Measurements from ENCODE around the gene CYP27C1. TPM values are rescaled to one million over a fixed set of nuclear protein-coding genes. Genes with fewer than 3 reads are reported as not detected.

The CYP27C1 gene
- total RNA-seq, 4 donors from 2014 or later = not detected

DNA sequence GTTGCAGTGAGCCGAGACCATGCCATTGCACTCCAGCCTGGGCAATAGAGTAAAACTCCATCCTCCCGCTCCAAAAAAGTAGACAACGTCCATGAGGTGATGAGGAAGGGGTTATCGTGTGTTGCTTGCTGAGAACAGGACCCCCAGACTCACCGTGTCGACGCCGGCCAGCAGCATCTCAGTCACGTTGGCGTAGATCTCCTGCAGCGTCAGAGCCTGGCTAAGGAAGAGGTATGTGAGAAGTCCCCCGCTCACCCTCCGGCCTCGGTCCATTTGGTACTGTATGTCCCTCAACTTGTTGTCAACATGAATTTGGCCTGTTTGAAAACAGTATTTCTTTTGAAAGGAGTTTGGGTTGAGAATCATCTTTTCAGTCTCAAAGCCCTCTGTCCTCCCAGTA, 20.9 kb downstream of the CYP27C1 start:
- Histone ChIP-seq H3K27ac (no peak overlapping the region), H3K36me3 (no peaks in the 10 kb centered on the region), H3K27me3 (no peaks in the 10 kb centered on the region), H3K9me3 (no peaks in the 10 kb centered on the region), H3K4me1 (peaks cover 6 to 9% of the 10 kb centered on the region in 2 donors), H3K4me3 (no peak overlapping the region)
- no peak for DNase-seq
- in situ Hi-C loops (cut with MboI; ENCODE audit: low sequenced_read_pairs in 4 of 4) (no loop called here), intact Hi-C loops (cut with DNase I; ENCODE audit: low total_unique reads) (loop anchor here (10.0 kb wide), 2 partner anchors 216 to 276 kb away; partner anchors contain the start of gene PROC)
- TF ChIP-seq, protein P1, sequence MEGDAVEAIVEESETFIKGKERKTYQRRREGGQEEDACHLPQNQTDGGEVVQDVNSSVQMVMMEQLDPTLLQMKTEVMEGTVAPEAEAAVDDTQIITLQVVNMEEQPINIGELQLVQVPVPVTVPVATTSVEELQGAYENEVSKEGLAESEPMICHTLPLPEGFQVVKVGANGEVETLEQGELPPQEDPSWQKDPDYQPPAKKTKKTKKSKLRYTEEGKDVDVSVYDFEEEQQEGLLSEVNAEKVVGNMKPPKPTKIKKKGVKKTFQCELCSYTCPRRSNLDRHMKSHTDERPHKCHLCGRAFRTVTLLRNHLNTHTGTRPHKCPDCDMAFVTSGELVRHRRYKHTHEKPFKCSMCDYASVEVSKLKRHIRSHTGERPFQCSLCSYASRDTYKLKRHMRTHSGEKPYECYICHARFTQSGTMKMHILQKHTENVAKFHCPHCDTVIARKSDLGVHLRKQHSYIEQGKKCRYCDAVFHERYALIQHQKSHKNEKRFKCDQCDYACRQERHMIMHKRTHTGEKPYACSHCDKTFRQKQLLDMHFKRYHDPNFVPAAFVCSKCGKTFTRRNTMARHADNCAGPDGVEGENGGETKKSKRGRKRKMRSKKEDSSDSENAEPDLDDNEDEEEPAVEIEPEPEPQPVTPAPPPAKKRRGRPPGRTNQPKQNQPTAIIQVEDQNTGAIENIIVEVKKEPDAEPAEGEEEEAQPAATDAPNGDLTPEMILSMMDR (IDR thresholded peaks at IDR 0.05 in 4 of 5, conservative IDR thresholded peaks at IDR 0.05 in 1 of 5) = no peak
- no peak for TF ChIP-seq POLR2A (IDR thresholded peaks at IDR 0.05)
- ATAC-seq = no peak

DNA sequence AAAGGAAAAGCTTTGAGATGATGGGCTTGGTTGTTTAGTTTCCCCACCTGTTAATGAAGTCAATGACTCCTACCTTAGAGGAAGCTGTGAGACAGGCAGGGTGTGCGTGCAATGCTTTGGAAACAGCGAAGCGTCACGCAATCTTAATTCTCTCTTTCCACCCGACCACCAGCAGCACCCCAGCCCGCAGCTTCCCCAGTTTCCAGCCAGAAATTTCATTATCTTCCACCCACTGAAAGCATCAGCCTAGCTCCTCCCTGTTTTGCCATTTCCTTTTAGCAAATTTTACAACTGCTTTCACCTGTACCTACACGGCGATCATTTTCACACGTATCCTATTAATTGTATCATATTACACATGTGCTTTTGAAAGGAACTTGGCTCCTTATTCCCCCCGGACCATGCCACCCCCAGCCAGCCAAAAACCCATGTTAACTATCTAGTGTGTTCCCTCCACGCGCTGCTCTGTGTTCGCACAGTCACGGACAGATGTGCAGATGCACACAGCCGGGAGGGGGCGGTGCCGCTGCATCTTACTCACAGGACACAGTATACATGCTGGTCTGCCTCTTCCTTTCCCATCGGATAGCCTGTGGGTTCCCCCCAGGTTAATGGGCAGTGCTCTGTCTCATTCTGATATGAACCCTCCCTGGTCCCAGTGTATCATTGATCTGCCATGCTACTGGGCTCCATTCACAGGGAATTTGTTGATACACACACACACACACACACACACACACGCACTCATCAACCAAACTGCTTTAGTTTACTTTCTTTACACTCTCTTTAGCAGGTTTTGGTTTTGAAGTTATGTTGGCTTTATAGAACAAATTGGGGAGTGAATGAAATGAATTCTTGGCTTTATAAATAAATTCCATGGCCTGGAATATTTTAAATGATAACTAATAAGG, 22.4 kb downstream of the CYP27C1 start:
- intact Hi-C loops (cut with DNase I; ENCODE audit: low total_unique reads) = loop anchor here (10.0 kb wide), 2 partner anchors 217 to 277 kb away; partner anchors contain the start of gene PROC
- Histone ChIP-seq H3K4me3 (no peak overlapping the region), H3K36me3 (no peaks in the 10 kb centered on the region), H3K27ac (no peak overlapping the region), H3K4me1 (peaks cover 16 to 17% of the 10 kb centered on the region in 2 donors), H3K27me3 (no peaks in the 10 kb centered on the region), H3K9me3 (no peaks in the 10 kb centered on the region)
- in situ Hi-C loops (cut with MboI; ENCODE audit: low sequenced_read_pairs in 4 of 4) = no loop called here
- TF ChIP-seq, protein P1 (IDR thresholded peaks at IDR 0.05 in 4 of 5, conservative IDR thresholded peaks at IDR 0.05 in 1 of 5) = peak; percentile 25 to 55 (median 49)
- no peak for TF ChIP-seq POLR2A (IDR thresholded peaks at IDR 0.05)
- ATAC-seq = peak; percentile 28 to 53
- peak in 1 of 2 donors; percentile 65 for DNase-seq

DNA sequence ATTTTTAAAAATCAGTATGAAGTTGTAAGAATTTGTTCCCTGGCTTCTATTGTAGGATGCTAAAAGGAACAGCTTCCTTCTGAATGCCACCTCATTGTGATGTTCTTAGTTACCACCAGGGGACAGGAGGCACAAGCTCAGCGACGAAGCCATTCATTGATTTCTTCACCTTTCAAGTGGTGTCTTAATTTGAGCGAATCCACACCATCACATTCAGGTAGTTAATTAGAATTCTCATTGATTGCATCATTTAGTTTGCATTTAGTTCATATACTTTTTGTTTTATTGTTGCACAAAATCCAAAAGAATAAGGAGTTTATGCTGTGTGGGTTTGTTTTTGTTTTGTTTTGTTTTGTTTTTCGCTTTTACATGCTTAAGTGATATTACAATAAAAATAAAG, 23.1 kb downstream of the CYP27C1 start:
- H3K27ac ChIP-seq = no peak overlapping the region
- H3K27me3 ChIP-seq = no peaks in the 10 kb centered on the region
- H3K9me3 ChIP-seq = no peaks in the 10 kb centered on the region
- H3K4me3 ChIP-seq = no peak overlapping the region
- H3K4me1 ChIP-seq = peaks cover 16 to 17% of the 10 kb centered on the region in 2 donors
- TF ChIP-seq, protein P1 (IDR thresholded peaks at IDR 0.05 in 4 of 5, conservative IDR thresholded peaks at IDR 0.05 in 1 of 5) = peak in 1 of 5 experiments; percentile 20
- no peak for TF ChIP-seq POLR2A (IDR thresholded peaks at IDR 0.05)
- intact Hi-C loops (cut with DNase I; ENCODE audit: low total_unique reads) (loop anchor here (10.0 kb wide), 2 partner anchors 218 to 278 kb away; partner anchors contain the start of gene PROC), in situ Hi-C loops (cut with MboI; ENCODE audit: low sequenced_read_pairs in 4 of 4) (no loop called here)
- H3K36me3 ChIP-seq = no peaks in the 10 kb centered on the region
- ATAC-seq = no peak
- DNase-seq = no peak

DNA sequence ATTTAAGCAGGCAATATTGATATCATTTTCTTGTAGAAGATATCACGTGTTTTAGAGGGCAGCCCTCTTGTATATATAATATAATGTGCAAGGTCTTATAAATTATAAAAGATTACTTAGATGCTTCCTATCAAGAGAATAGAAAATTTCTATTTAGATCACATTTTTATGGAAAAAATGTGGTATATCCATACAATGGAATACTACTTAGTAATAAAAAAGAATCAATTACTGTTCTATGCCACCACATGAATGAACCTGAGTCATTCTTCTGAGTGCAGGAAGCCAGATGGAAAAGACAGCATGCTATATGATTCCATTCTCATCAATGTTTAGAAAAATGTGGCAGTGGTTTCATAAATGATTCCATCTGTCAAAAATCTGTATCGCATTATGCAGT, 23.6 kb downstream of the CYP27C1 start:
- no peaks in the 10 kb centered on the region for H3K9me3 ChIP-seq
- H3K27me3 ChIP-seq = no peaks in the 10 kb centered on the region
- H3K4me1 ChIP-seq = peaks cover 16 to 17% of the 10 kb centered on the region in 2 donors
- in situ Hi-C loops (cut with MboI; ENCODE audit: low sequenced_read_pairs in 4 of 4) (no loop called here), intact Hi-C loops (cut with DNase I; ENCODE audit: low total_unique reads) (loop anchor here (10.0 kb wide), 2 partner anchors 218 to 278 kb away; partner anchors contain the start of gene PROC)
- TF ChIP-seq POLR2A (IDR thresholded peaks at IDR 0.05) = no peak
- TF ChIP-seq, protein P1 (IDR thresholded peaks at IDR 0.05 in 4 of 5, conservative IDR thresholded peaks at IDR 0.05 in 1 of 5) = no peak
- H3K36me3 ChIP-seq = no peaks in the 10 kb centered on the region
- no peak overlapping the region for H3K4me3 ChIP-seq
- ATAC-seq (no peak), DNase-seq (no peak)
- peak overlapping the region in 1 of 4 donors; percentile 81 for H3K27ac ChIP-seq
